Kidney tubule cell (primary cell): ENCODE measurements around the gene LAMA3.

Source experiments
- DNase-seq: peaks from one replicate; pipeline ENCODE4 v3.0.0-alpha.2; 2018; ENCODE audit warnings: low spot score

LAMA3 gene

GRCh38 chr18:23853448-23854195, 164.4 kb downstream of the LAMA3 start:
- DNase-seq, result no peak

- no peak for DNase-seq
Observed at GRCh38 chr18:23855721-23856120, 166.5 kb downstream of the LAMA3 start.

GRCh38 chr18:23856466-23857163, 167.4 kb downstream of the LAMA3 start:
- DNase-seq, result peak; percentile 61

GRCh38 chr18:23857164-23857552, 167.9 kb downstream of the LAMA3 start:
- DNase-seq, result no peak

GRCh38 chr18:23857756-23858155, 168.5 kb downstream of the LAMA3 start:
- peak; percentile 58 for DNase-seq

GRCh38 chr18:23859466-23860336, 170.4 kb downstream of the LAMA3 start:
- no peak for DNase-seq

- DNase-seq, result no peak
Observed at GRCh38 chr18:23861326-23861725, 172.1 kb downstream of the LAMA3 start.

GRCh38 chr18:23861805-23862470, 172.7 kb downstream of the LAMA3 start:
- DNase-seq, result peak; percentile 72

GRCh38 chr18:23864624-23865023, 175.4 kb downstream of the LAMA3 start:
- DNase-seq, result no peak

- DNase-seq, result no peak
Observed at GRCh38 chr18:23867006-23867405, 177.8 kb downstream of the LAMA3 start.

- peak; percentile 83 for DNase-seq
Observed at GRCh38 chr18:23868136-23868785, 179.0 kb downstream of the LAMA3 start.

- no peak for DNase-seq
Observed at GRCh38 chr18:23870676-23871380, 181.6 kb downstream of the LAMA3 start.

GRCh38 chr18:23871410-23871809, 182.2 kb downstream of the LAMA3 start:
- DNase-seq, result peak; percentile 62

- DNase-seq, result peak; percentile 95
Observed at GRCh38 chr18:23872701-23873550, 183.7 kb downstream of the LAMA3 start.

GRCh38 chr18:23875966-23876895, 187.0 kb downstream of the LAMA3 start:
- no peak for DNase-seq

- no peak for DNase-seq
Observed at GRCh38 chr18:23876921-23877320, 187.7 kb downstream of the LAMA3 start.

GRCh38 chr18:23877371-23877770, 188.1 kb downstream of the LAMA3 start:
- no peak for DNase-seq

GRCh38 chr18:23878336-23878900, 189.2 kb downstream of the LAMA3 start:
- no peak for DNase-seq
